Superior temporal gyrus (tissue), 1 donor: ENCODE measurements around the gene RABGEF1.
"Not testable (repeated sequence)": the region's sequence is repeated elsewhere in the genome, so short reads cannot be mapped to it uniquely, and the experiment has no call there.

ENCODE experiments used
- DNase-seq: peaks from one replicate; pipeline ENCODE4 v3.0.0-alpha.2; 2016; ENCODE audit errors: extremely low spot score

The RABGEF1 gene

GRCh38 chr7:66740302-66740979 is at the start of gene RABGEF1:
Gene RABGEF1 (plus strand): TSS chr7:66740733. CDS start chr7:66771900, 31,167 bp downstream.
- peak; percentile 97 for DNase-seq

GRCh38 chr7:66693331-66693730 is 47.2 kb upstream of the RABGEF1 start:
- DNase-seq: no peak

- no peak for DNase-seq
Observed at GRCh38 chr7:66694286-66694685, 46.2 kb upstream of the RABGEF1 start.

DNA sequence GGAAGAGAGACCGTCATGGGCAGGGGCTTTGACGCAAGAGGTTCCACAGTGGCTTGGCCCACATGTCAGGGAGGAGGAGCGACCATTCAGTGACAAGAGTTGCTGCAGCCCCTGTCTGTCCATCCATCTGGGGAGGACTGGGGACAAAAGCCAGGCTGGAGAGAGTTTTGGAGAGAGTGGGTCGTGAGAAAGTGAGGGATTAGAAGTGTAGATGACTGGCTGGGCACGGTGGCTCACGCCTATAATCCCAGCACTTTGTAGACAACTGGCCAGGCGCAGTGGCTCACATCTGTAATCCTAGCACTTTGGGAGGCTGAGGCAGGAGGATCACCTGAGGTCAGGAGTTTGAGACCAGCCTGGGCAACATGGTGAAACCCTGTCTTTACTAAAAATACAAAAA is 45.1 kb upstream of the RABGEF1 start:
- DNase-seq: not testable (repeated sequence)

GRCh38 chr7:66696134-66696533 is 44.4 kb upstream of the RABGEF1 start:
- DNase-seq: not testable (repeated sequence)

- DNase-seq: no peak
Observed at GRCh38 chr7:66696774-66697191, 43.8 kb upstream of the RABGEF1 start.

- peak; percentile 66 for DNase-seq
Observed at GRCh38 chr7:66697449-66698438, 42.8 kb upstream of the RABGEF1 start.

- no peak for DNase-seq
Observed at GRCh38 chr7:66698652-66699205, 41.8 kb upstream of the RABGEF1 start.

GRCh38 chr7:66699998-66700397 is 40.5 kb upstream of the RABGEF1 start:
- DNase-seq: no peak

DNA sequence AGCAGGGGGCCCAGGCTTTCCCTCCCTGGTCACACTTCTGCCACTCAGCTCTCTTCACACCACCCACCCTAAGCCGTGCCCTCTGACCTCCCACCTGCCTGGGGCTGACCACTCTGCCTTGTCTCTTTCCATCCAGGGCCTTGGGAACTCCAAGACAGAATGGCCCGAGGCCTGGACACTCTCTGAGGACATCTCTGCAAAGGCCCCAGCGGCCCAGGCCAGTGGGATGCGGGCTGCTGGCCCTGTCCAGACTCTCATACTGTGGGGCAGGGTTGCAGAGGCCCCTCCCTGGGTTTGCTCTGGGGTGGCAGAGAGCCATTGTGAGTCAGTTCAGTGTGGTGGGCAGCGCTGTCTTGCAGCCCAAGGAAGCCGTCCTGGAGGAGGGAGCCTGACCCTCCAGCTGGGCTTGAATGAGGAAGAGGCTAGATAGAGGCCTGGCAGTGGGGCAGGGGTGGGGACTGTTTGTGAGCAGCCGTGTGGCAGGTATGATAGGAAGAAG is 39.9 kb upstream of the RABGEF1 start:
- no peak for DNase-seq

GRCh38 chr7:66707825-66708224 is 32.7 kb upstream of the RABGEF1 start:
- no peak for DNase-seq

DNA sequence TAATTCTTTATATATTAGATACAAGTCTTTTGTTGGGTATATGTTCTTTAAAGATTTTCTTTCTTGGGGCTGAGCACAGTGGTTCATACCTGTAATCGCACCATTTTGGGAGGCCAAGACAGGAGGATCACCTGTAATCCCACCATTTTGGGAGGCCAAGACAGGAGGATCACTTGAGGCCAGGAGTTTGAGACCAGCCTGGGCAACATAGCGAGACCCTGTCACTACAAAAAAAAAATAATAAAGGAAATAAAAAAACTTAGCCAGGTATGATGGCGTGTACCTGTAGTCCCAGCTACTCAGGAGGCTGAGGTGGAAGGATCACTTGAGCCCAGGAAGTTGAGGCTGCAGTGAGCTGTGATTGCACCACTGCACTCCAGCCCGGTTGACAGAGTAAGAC is 29.8 kb upstream of the RABGEF1 start:
- not testable (repeated sequence) for DNase-seq

DNA sequence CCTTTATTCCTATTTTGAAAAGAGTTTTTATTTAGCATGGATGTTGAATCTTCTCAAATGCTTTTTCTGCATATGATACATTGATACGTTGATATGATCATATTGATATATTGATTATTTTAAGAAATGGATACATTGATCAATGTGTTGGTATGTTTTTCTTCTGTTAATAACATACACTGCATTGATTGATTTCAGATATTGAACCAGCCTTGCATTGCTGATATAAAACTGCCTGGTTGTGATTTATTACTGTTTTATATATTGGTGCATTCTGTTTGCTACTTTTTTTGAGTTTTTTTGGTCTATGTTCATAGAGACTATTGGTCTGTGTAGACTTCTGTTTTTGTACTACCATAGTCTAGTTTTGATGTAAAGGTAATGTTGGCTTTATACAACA is 26.8 kb upstream of the RABGEF1 start:
- no peak for DNase-seq

GRCh38 chr7:66716634-66717033 is 23.9 kb upstream of the RABGEF1 start:
- not testable (repeated sequence) for DNase-seq

GRCh38 chr7:66720561-66720960 is 20.0 kb upstream of the RABGEF1 start:
- DNase-seq: no peak

DNA sequence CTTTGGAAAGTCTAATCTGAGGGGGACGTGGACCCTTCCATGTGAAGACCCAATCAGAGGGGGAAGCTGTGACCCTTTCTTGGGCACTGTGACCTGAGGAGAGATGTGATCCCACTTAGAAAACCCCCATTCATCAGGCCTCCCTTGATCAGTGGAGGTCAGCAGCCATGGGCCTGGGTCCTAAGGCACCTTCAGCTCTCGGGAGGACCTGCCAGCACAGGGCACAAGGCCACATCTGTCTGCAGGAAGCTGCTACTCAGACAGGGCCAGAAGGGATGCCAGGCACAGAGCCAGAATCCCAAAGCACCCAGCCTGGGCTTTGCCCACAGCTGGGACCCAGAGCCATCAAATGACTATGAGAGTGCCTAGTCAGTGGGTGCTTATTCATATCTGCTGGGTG is 14.7 kb upstream of the RABGEF1 start:
- no peak for DNase-seq

GRCh38 chr7:66727058-66727457 is 13.5 kb upstream of the RABGEF1 start:
- no peak for DNase-seq

DNA sequence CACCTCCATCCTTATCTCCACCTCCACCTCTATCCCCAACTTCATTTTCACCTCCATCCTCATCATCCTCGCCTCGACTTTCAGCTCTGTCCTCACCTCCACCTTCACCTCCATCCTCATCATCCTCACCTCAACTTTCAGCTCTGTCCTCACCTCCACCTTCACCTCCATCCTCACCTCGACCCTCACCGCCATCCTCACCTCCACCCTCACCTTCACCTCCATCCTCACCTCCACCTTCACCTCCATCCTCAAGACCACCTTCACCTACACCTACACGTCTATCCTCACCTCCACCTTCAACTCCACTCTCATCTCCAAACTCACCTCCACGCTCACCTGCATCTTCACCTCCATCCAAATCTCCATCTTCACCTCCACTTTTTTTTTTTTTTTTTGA is 12.0 kb upstream of the RABGEF1 start:
- no peak for DNase-seq

DNA sequence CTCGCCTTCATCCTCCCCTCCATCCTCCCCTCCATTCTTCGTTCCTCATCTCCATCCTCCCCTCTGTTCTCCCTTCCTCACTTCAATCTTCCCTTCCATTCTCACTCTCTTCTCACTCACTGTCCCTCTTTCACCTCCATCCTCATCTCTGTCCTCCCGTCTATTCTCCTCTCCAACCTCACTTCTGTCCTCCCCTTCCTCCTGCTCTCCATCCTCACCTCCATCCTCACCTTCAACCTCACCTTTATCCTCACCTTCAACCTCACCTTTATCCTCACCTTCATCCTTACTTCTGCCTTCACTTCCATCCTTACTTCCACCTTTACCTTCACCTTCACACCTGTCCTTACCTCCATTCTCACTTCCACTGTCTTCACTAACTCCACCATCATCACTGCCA is 11.3 kb upstream of the RABGEF1 start:
- DNase-seq: no peak

DNA sequence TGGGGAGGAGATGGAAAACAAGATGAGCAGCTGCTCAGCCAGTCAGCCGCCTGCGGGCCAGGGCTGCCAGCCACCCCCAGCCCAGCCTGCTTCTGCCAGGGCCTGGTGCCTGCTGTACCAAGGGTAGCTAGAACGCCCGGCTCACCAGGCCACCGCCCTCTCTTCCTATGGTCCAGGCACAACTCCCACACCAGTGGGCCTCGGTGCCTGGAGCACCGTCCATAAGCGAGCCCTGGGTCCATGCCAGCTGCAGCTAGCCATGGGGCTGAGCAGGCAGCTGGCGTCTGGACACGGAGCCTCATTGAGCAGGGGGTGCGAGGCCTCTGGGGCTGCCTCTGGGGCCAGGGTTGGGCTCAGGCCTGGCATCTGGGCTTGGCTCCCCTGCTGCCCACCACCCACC is 8.5 kb upstream of the RABGEF1 start:
- no peak for DNase-seq

GRCh38 chr7:66732439-66732838 is 8.1 kb upstream of the RABGEF1 start:
- no peak for DNase-seq

DNA sequence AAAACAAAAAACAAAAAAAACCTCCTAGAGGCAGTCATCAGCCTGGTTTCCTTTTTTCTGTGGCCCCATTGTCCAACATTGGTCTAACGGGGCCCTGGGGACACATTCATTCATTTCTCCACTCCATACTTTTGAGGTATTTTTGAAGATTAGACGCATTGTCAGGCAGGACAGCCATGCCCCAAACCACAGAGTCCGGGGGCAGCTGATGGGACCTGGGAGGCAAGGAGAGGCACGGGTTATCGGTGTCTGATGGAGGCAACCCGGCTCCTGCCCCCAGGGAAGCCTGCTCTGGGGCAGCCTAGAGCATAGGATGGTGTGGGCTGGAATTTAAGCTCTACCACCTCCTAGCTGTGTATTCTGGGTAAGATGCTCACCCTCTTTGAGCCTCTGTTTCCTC is 6.5 kb upstream of the RABGEF1 start:
- no peak for DNase-seq
